ENCODE data around the gene PLAGL1.

GRCh38 chr6:143976806-143977349 is 31.2 kb downstream of the PLAGL1 start:
- TF ChIP-seq, protein P1, sequence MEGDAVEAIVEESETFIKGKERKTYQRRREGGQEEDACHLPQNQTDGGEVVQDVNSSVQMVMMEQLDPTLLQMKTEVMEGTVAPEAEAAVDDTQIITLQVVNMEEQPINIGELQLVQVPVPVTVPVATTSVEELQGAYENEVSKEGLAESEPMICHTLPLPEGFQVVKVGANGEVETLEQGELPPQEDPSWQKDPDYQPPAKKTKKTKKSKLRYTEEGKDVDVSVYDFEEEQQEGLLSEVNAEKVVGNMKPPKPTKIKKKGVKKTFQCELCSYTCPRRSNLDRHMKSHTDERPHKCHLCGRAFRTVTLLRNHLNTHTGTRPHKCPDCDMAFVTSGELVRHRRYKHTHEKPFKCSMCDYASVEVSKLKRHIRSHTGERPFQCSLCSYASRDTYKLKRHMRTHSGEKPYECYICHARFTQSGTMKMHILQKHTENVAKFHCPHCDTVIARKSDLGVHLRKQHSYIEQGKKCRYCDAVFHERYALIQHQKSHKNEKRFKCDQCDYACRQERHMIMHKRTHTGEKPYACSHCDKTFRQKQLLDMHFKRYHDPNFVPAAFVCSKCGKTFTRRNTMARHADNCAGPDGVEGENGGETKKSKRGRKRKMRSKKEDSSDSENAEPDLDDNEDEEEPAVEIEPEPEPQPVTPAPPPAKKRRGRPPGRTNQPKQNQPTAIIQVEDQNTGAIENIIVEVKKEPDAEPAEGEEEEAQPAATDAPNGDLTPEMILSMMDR (IDR thresholded peaks at IDR 0.05) = no peak
- no peak for TF ChIP-seq POLR2A (IDR thresholded peaks at IDR 0.05)
